ENCODE data around the gene SBDS. TPM values are rescaled to one million over a fixed set of nuclear protein-coding genes. Genes with fewer than 3 reads are reported as not detected.

Gene SBDS
- total RNA-seq, 1 donor: 78.9 TPM

- no peaks in the 10 kb centered on the region for H3K4me1 ChIP-seq (ENCODE audit: insufficient read depth, low read length)
- H3K27me3 ChIP-seq (ENCODE audit: insufficient read depth, low read length): no peaks in the 10 kb centered on the region
- no peak overlapping the region for H3K4me3 ChIP-seq (ENCODE audit: insufficient read depth, low read length)
- H3K27ac ChIP-seq (ENCODE audit: low read depth, low read length): no peak overlapping the region
- H3K9me3 ChIP-seq (ENCODE audit: low read depth, low read length): no peaks in the 10 kb centered on the region
- H3K79me2 ChIP-seq (ENCODE audit: insufficient read depth, low read length): peaks cover 90% of the 10 kb centered on the region
- H4K20me1 ChIP-seq (ENCODE audit: insufficient read depth, low read length): peaks cover 49% of the 10 kb centered on the region
- TF ChIP-seq CTCF (IDR thresholded peaks at IDR 0.05; ENCODE audit: extremely low read depth, low read depth, low read length): no peak
- H3K4me2 ChIP-seq (ENCODE audit: insufficient read depth, low read length): no peak overlapping the region
- DNase-seq (ENCODE audit: insufficient read length, low spot score, missing footprints): no peak
- H2AFZ ChIP-seq (ENCODE audit: low read length): no peak overlapping the region
- peaks cover 21% of the 10 kb centered on the region for H3K36me3 ChIP-seq (ENCODE audit: insufficient read depth, low read length)
Measured at GRCh38 chr7:66937940-66938339, 57.4 kb downstream of the SBDS start.

Small RNAs within 50 kb of the gene (small RNA-seq; reads per million reads assigned to genes)
- not detected for gene RN7SL43P

Other genes with a start within 250 kb of the SBDS start
- gene TMEM248, start 74.4 kb downstream of the SBDS start, total RNA-seq: 118 and 131 TPM in 2 replicates
- 13.0 and 14.8 TPM in 2 replicates for gene TYW1, start 1.2 kb upstream of the SBDS start, total RNA-seq

Data from osteoblast (primary cell).